Skeletal muscle tissue (tissue), 4 donors: Measurements from ENCODE around the gene RIPOR3. TPM values are rescaled to one million over a fixed set of nuclear protein-coding genes. Genes with fewer than 3 reads are reported as not detected.

ENCODE experiments used
- H3K27ac ChIP-seq: one replicate; pipeline ENCODE4 v1.7.0; 2013; ENCODE audit warnings: mild to moderate bottlenecking, low read depth, low read length, inconsistent platforms
- H3K27me3 ChIP-seq, 3 donors: one replicate each; pipeline ENCODE4 v1.7.0; 2013; ENCODE audit warnings: low read length in 3 of 3; ENCODE audit not compliant: control insufficient read depth in 3 of 3, insufficient read depth in 3 of 3
- H3K36me3 ChIP-seq, 3 donors: one replicate each; pipeline ENCODE4 v1.7.0; 2013; ENCODE audit warnings: low read length in 3 of 3; ENCODE audit not compliant: control insufficient read depth in 3 of 3, insufficient read depth in 3 of 3
- H3K4me1 ChIP-seq, 3 donors: one replicate each; pipeline ENCODE4 v1.7.0; 2013; ENCODE audit warnings: low read length in 3 of 3, mild to moderate bottlenecking in 3 of 3; ENCODE audit not compliant: control insufficient read depth in 3 of 3, insufficient read depth in 3 of 3
- H3K4me3 ChIP-seq, 3 donors: one replicate each; pipeline ENCODE4 v1.7.0; 2013; ENCODE audit warnings: low read length in 3 of 3
- H3K9ac ChIP-seq, 3 donors: one replicate each; pipeline ENCODE4 v1.7.0; 2013; ENCODE audit warnings: low read length in 3 of 3, mild to moderate bottlenecking in 3 of 3, moderate library complexity in 2 of 3, low read depth in 1 of 3
- H3K9me3 ChIP-seq, 3 donors: one replicate each; pipeline ENCODE4 v1.7.0; 2013; ENCODE audit warnings: low read length in 3 of 3; ENCODE audit not compliant: control insufficient read depth in 3 of 3
- total RNA-seq: library from RNA; depleted of rRNA; stranded (reverse); fragments of >200 nt; gene quantifications from one replicate; pipeline ENCODE4 v1.2.3, GENCODE V29; 2014
- donor health status: Osteomylitis.

RIPOR3 gene
- total RNA-seq, 1 donor from 2014 or later: 2.6 TPM

DNA sequence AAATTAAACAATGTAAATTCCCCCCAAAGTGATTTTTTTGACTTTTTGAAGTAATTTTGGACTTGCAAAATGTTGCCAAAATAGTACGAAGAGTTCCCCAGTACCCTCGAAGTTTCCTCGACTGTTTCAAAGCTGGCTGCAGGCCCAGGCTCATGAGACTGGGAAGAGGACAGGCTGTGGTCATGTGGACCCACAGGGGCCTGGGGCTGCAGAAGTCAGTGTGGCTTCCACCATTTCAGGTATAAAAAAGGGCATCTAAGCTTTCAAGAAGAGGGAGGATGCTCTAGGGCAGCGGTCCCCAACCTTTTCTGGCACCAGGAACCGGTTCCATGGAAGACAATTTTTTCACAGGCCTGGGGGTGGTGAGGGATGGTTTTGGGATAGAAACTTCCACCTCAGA, 106.1 kb downstream of the RIPOR3 start:
- Histone ChIP-seq H3K27me3 (no peaks in the 10 kb centered on the region), H3K4me1 (peaks cover 0 to 5% (median 2%) of the 10 kb centered on the region in 3 donors), H3K9me3 (no peaks in the 10 kb centered on the region), H3K27ac (no peak overlapping the region), H3K4me3 (no peak overlapping the region), H3K36me3 (peaks cover 53 to 59% (median 55%) of the 10 kb centered on the region in 3 donors), H3K9ac (no peak overlapping the region)

DNA sequence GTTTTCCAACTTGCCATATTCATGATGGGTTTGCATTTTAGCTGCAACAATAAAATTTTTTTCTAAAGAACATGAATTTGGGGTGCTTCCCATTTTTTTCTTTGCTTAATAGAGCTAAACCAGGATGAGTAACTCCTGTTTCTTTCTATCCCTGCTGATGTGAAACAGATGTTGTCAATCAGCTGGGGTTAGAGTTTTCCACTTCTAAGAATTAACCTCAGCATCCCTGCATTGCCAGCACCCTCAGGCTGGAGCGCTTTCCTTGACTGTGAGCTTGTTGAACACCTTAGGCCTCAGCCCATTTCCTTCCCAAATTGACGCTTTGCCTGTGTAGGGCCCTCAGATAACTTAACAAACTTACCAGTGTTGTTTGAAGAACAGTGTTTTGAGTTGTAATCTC, 106.7 kb downstream of the RIPOR3 start:
- Histone ChIP-seq H3K27me3 (no peaks in the 10 kb centered on the region), H3K4me3 (no peak overlapping the region), H3K9ac (no peak overlapping the region), H3K36me3 (peaks cover 53 to 63% (median 60%) of the 10 kb centered on the region in 3 donors), H3K27ac (no peak overlapping the region), H3K9me3 (no peaks in the 10 kb centered on the region), H3K4me1 (peaks cover 2 to 6% (median 5%) of the 10 kb centered on the region in 3 donors)

DNA sequence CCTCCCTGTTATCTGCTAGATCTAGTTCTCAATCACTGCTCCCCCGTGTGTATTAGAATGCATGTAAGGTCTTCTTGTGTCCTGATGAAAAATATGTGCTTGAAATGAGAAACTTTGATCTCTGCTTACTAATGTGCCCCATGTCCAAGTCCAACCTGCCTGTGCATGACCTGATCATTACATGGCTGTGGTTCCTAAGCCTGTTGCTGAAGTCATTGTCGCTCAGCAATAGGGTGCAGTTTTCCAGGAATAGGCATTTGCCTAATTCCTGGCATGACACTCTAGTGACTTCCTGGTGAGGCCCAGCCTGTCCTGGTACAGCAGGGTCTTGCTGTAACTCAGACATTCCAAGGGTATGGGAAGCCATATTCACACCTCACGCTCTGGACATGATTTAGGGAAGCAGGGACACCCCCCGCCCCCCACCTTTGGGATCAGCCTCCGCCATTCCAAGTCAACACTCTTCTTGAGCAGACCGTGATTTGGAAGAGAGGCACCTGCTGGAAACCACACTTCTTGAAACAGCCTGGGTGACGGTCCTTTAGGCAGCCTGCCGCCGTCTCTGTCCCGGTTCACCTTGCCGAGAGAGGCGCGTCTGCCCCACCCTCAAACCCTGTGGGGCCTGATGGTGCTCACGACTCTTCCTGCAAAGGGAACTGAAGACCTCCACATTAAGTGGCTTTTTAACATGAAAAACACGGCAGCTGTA, 107.7 kb downstream of the RIPOR3 start:
- Histone ChIP-seq H3K9ac (peak overlapping the region in 1 of 3 donors; percentile 28), H3K4me1 (peaks cover 2 to 3% (median 3%) of the 10 kb centered on the region in 3 donors), H3K36me3 (peaks cover 51 to 73% (median 70%) of the 10 kb centered on the region in 3 donors), H3K9me3 (no peaks in the 10 kb centered on the region), H3K27me3 (no peaks in the 10 kb centered on the region), H3K27ac (no peak overlapping the region), H3K4me3 (no peak overlapping the region)

DNA sequence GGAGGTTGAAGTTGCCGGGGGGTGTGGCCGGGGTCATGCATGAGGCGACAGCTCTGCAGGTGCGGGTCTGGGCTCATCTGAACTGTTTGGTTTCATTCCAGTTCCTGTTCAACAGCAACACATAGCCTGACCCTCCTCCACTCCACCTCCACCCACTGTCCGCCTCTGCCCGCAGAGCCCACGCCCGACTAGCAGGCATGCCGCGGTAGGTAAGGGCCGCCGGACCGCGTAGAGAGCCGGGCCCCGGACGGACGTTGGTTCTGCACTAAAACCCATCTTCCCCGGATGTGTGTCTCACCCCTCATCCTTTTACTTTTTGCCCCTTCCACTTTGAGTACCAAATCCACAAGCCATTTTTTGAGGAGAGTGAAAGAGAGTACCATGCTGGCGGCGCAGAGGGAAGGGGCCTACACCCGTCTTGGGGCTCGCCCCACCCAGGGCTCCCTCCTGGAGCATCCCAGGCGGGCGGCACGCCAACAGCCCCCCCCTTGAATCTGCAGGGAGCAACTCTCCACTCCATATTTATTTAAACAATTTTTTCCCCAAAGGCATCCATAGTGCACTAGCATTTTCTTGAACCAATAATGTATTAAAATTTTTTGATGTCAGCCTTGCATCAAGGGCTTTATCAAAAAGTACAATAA, 108.6 kb downstream of the RIPOR3 start:
- no peaks in the 10 kb centered on the region for H3K27me3 ChIP-seq

DNA sequence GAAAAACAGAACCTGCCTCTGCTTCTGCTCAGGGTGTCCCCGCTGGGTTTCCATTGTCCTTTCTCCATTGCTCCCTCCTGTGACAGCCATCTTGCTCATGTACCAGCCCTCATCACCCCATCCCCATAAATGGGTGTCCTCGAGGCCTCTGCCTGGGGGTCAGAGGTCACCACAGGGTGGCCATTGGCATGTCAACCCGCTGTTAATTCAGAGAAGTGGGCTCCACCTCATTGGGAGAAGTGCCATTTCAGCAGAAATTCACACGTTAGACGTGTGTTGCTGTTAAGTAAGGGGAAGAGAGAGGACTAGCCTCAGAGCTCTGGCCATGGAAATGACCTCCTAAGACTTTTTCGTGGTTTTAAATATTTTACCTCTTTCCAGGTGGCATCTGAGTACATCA, 109.2 kb downstream of the RIPOR3 start:
- H3K9me3 ChIP-seq: no peaks in the 10 kb centered on the region
- no peaks in the 10 kb centered on the region for H3K27me3 ChIP-seq
- no peak overlapping the region for H3K27ac ChIP-seq
- no peak overlapping the region for H3K4me3 ChIP-seq
- peaks cover 48 to 74% (median 71%) of the 10 kb centered on the region in 3 donors for H3K36me3 ChIP-seq
- no peak overlapping the region for H3K9ac ChIP-seq
- peaks cover 9 to 18% (median 17%) of the 10 kb centered on the region in 3 donors for H3K4me1 ChIP-seq

More for the DNA sequence above, 108.6 kb downstream of the RIPOR3 start:
- no peak overlapping the region for H3K27ac ChIP-seq
- H3K9ac ChIP-seq: no peak overlapping the region
- H3K4me1 ChIP-seq: peaks cover 3 to 11% (median 11%) of the 10 kb centered on the region in 3 donors
- H3K36me3 ChIP-seq: peaks cover 52 to 77% (median 73%) of the 10 kb centered on the region in 3 donors
- H3K9me3 ChIP-seq: no peaks in the 10 kb centered on the region
- no peak overlapping the region for H3K4me3 ChIP-seq

DNA sequence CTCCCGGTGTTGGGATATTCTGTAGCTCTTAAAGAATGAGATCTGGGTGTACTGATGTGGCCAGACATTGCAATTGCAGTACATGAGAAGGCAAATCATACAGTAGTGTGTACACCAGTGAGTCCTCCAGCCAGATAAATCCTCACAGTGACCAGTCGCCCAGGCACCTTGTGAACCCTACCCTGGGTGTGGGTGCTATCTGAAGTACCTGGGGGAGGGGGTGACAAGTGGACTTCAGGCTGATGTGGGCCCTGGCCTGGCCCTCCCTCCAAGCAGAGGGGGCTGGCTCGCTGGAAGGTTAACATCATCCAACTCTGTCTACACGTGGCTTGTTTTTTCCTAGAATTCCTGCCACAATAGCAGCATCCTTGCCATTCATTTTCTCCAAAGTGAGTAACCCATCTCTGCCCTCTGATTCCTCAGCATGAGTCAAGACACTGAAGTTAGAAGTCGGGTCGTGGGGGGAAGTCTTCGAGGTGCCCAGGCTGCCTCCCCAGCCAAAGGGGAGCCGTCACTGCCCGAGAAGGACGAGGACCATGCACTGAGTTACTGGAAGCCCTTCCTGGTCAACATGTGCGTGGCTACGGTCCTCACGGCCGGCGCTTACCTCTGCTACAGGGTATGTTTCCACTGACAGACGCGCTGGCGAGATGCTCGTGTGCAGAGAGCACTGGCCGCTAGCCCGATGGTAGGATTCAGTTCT, 110.3 kb downstream of the RIPOR3 start:
- Histone ChIP-seq H3K27ac (no peak overlapping the region), H3K36me3 (peaks cover 41 to 64% (median 62%) of the 10 kb centered on the region in 3 donors), H3K4me3 (no peak overlapping the region)

DNA sequence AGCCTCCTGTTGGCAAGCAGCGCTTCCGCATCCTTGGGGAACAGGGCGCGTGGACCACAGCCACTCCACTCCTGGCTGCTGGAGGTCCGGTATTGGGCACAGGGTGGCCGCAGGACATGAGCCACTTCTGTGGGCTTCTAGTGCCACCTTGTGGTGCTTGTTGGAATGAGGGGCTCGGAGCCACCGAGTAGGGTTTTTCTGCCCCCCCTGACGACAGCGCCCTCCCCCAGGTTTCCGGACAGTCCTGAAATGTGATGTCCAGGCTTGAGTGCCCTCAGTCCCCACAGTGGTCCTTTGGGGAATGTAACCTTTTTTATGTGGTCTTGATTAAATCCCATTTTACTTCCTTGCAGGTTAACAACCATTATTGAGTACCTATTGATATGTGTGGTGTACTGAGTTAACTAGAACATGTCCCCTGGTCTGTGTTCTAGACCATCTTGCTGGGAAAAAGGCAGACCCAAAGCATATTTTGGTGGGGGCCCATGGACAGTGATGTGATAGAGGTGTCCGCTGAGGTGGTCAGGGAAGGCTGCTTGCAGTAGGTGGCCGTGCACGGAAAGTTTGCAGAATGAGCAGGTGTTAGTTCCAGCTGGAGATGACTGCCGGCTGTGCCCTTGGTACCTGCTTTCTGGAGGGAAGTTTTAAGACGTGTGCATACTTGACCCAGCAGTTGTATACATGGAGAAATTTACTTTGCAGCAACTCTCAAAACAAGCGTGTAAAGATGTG, 111.2 kb downstream of the RIPOR3 start:
- Histone ChIP-seq H3K36me3 (peaks cover 39 to 58% (median 57%) of the 10 kb centered on the region in 3 donors), H3K9ac (peak overlapping the region in 1 of 3 donors; percentile 28), H3K4me1 (peaks cover 14 to 27% (median 24%) of the 10 kb centered on the region in 3 donors), H3K4me3 (no peak overlapping the region), H3K27ac (no peak overlapping the region), H3K9me3 (no peaks in the 10 kb centered on the region), H3K27me3 (no peaks in the 10 kb centered on the region)

More for the DNA sequence above, 110.3 kb downstream of the RIPOR3 start:
- Histone ChIP-seq H3K27me3 (no peaks in the 10 kb centered on the region), H3K9ac (no peak overlapping the region), H3K4me1 (peaks cover 12 to 25% (median 24%) of the 10 kb centered on the region in 3 donors), H3K9me3 (no peaks in the 10 kb centered on the region)

DNA sequence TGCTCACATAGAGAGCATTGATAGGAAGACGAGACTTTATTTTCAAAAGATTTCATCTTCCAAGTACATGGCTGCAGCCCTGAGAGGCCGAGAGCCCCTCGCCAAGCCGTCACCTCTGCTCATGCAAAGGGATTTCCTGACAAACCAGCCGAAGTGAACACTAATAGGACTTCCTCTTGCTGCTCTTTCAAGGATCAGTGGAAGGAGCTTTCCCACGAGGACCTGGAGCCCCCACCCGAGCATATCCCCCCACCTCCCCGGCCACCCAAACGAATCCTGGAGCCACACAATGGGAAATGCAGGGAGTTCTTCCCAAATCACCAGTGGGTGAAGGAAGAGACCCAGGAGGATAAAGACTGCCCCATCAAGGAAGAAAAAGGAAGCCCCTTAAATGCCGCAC, 111.8 kb downstream of the RIPOR3 start:
- H3K27ac ChIP-seq: no peak overlapping the region

DNA sequence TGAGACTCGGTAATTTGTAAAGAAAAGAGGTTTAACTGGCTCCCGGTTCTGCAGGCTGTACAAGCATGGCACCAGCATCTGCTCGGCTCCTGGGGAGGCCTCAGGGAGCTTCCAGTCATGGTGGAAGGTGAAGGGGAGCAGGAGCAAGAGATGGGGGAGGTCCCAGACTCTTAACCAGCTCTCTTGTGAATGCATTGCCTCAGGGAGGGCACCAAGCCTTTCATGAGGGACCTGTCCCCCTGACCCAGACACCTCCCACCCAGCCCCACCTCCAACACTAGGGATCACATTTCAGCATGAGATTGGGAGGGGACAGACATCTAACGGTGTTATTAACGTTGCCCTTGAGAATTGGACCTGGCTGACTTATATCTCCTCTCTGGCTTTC, 112.6 kb downstream of the RIPOR3 start:
- Histone ChIP-seq H3K36me3 (peaks cover 43 to 64% (median 61%) of the 10 kb centered on the region in 3 donors), H3K27ac (no peak overlapping the region)

More for the DNA sequence above, 111.8 kb downstream of the RIPOR3 start:
- Histone ChIP-seq H3K4me1 (peaks cover 14 to 27% (median 26%) of the 10 kb centered on the region in 3 donors), H3K9me3 (no peaks in the 10 kb centered on the region), H3K4me3 (no peak overlapping the region), H3K36me3 (peaks cover 46 to 65% (median 63%) of the 10 kb centered on the region in 3 donors), H3K9ac (no peak overlapping the region), H3K27me3 (no peaks in the 10 kb centered on the region)

More for the DNA sequence above, 112.6 kb downstream of the RIPOR3 start:
- Histone ChIP-seq H3K27me3 (no peaks in the 10 kb centered on the region), H3K4me3 (no peak overlapping the region), H3K9ac (no peak overlapping the region), H3K9me3 (no peaks in the 10 kb centered on the region), H3K4me1 (peaks cover 19 to 33% (median 32%) of the 10 kb centered on the region in 3 donors)
